GM23338 (cell line): ENCODE results near the gene GCDH. TPM values are rescaled to one million over a fixed set of nuclear protein-coding genes. Genes with fewer than 3 reads are reported as not detected.

ENCODE experiments used
- ATAC-seq: fragments of 200-7000 bp; cut with Tn5 transposase; 3 replicates; pipeline ENCODE4 v1.9.1; 2020
- DNase-seq: peaks from one replicate; pipeline ENCODE4 v3.0.0-alpha.2; 2015; ENCODE audit warnings: low spot score
- H2AFZ ChIP-seq: fragments of 200-600 bp; sonication (generic); 2 replicates; pipeline ENCODE4 v1.8.0; 2016; ENCODE audit warnings: antibody characterized with exemption, mild to moderate bottlenecking, moderate library complexity
- H3F3A ChIP-seq: fragments of 200-600 bp; sonication (generic); replicated peaks from 2 replicates; pipeline ENCODE4 v1.8.0; 2017; ENCODE audit warnings: antibody characterized with exemption, mixed run types, low read depth
- H3K27ac ChIP-seq: fragments of 200-600 bp; sonication (generic); 2 replicates; pipeline ENCODE4 v1.6.1; 2016; ENCODE audit warnings: low read depth
- H3K27me3 ChIP-seq: fragments of 200-600 bp; sonication (generic); 2 replicates; pipeline ENCODE4 v1.8.0; 2016; ENCODE audit warnings: mild to moderate bottlenecking, mixed run types, moderate library complexity; ENCODE audit not compliant: insufficient read depth
- H3K36me3 ChIP-seq: fragments of 200-600 bp; sonication (generic); 2 replicates; pipeline ENCODE4 v1.8.0; 2016; ENCODE audit warnings: mild to moderate bottlenecking; ENCODE audit not compliant: insufficient read depth
- H3K4me1 ChIP-seq: fragments of 200-600 bp; sonication (generic); 2 replicates; pipeline ENCODE4 v1.8.0; 2016; ENCODE audit warnings: mild to moderate bottlenecking, moderate library complexity; ENCODE audit not compliant: insufficient read depth
- H3K4me2 ChIP-seq: fragments of 200-600 bp; sonication (generic); 2 replicates; pipeline ENCODE4 v1.7.1; 2017; ENCODE audit warnings: mixed run types
- H3K4me3 ChIP-seq: fragments of 200-600 bp; sonication (generic); 2 replicates; pipeline ENCODE4 v1.6.1; 2016; ENCODE audit warnings: mixed run types
- H3K79me2 ChIP-seq: fragments of 200-600 bp; sonication (generic); replicated peaks from 2 replicates; pipeline ENCODE4 v1.8.0; 2017; ENCODE audit warnings: mild to moderate bottlenecking; ENCODE audit not compliant: insufficient read depth
- H3K9me2 ChIP-seq: fragments of 200-600 bp; sonication (generic); 2 replicates; pipeline ENCODE4 v1.8.0; 2017; ENCODE audit not compliant: insufficient read depth
- H4K20me1 ChIP-seq: fragments of 200-600 bp; sonication (generic); replicated peaks from 2 replicates; pipeline ENCODE4 v1.8.0; 2017; ENCODE audit warnings: mild to moderate bottlenecking; ENCODE audit not compliant: insufficient read depth
- H3K27ac Mint-ChIP-seq: 2 replicates; pipeline ENCODE4 v1.8.0; 2020; ENCODE audit warnings: inconsistent platforms, mild to moderate bottlenecking, moderate library complexity, mixed read lengths
- H3K27me3 Mint-ChIP-seq: 3 replicates; pipeline ENCODE4 v1.8.0; 2022; ENCODE audit warnings: low read depth, mild to moderate bottlenecking, moderate library complexity, mixed read lengths, inconsistent platforms; ENCODE audit not compliant: insufficient read depth, poor library complexity
- H3K36me3 Mint-ChIP-seq: 3 replicates; pipeline ENCODE4 v1.8.0; 2021; ENCODE audit warnings: low read depth, mild to moderate bottlenecking, inconsistent platforms, moderate library complexity, mixed read lengths
- H3K4me1 Mint-ChIP-seq: 3 replicates; pipeline ENCODE4 v1.8.0; 2020; ENCODE audit warnings: mild to moderate bottlenecking, inconsistent platforms, mixed read lengths
- H3K4me3 Mint-ChIP-seq: 3 replicates; pipeline ENCODE4 v1.8.0; 2021; ENCODE audit warnings: moderate library complexity, mild to moderate bottlenecking, inconsistent platforms, mixed read lengths
- H3K9me3 Mint-ChIP-seq: 3 replicates; pipeline ENCODE4 v1.8.0; 2020; ENCODE audit warnings: moderate library complexity, mild to moderate bottlenecking, inconsistent platforms, mixed read lengths
- CREB1 ChIP-seq: fragments of 250-450 bp; sonication (Bioruptor Pico); IDR thresholded peaks from 2 replicates; pipeline ENCODE4 v1.5.0; 2020; ENCODE audit warnings: low read depth, mild to moderate bottlenecking, moderate library complexity
- CTCF ChIP-seq, 2 experiments: fragments of 200-600 bp in 1 of 2; sonication (generic) in 1 of 2; conservative IDR thresholded peaks; 2 replicates each; pipeline versions ENCODE4 v1.5.1 to v1.6.1; 2016 to 2017; ENCODE audit warnings: antibody characterized with exemption in 2 of 2, low read depth in 2 of 2, mild to moderate bottlenecking in 2 of 2, moderate library complexity in 1 of 2
- JUNB ChIP-seq: IDR thresholded peaks from one replicate; pipeline ENCODE4 v1.6.1; 2016; ENCODE audit warnings: antibody characterized with exemption; ENCODE audit not compliant: unreplicated experiment
- POLR2AphosphoS5 ChIP-seq: IDR thresholded peaks from 2 replicates; pipeline ENCODE4 v1.6.1; 2016; ENCODE audit warnings: antibody characterized with exemption, low read depth
- REST ChIP-seq: IDR thresholded peaks from one replicate; pipeline ENCODE4 v1.6.1; 2018; ENCODE audit warnings: antibody characterized with exemption; ENCODE audit not compliant: unreplicated experiment
- ZNF462 ChIP-seq: fragments of 250-450 bp; sonication (Bioruptor Pico); IDR thresholded peaks from 2 replicates; pipeline ENCODE4 v1.5.0; 2020; ENCODE audit warnings: mild to moderate bottlenecking, moderate library complexity
- polyA plus RNA-seq: library from polyadenylated mRNA; unstranded; fragments of >200 nt; fragmentation: Nextera tagmentation; extraction: Ambion mirVana; gene quantifications from 2 replicates; pipeline ENCODE4 v1.2.1, GENCODE V29; 2016
- total RNA-seq: library from RNA; depleted of rRNA; stranded (reverse); fragments of >200 nt; shearing (Covaris generic); gene quantifications from 2 replicates; pipeline ENCODE4 v1.2.3, GENCODE V29; 2014

GCDH gene
- total and polyA plus RNA-seq, 2 experiments from 2014 or later, result 54.1 to 99.8 TPM

DNA sequence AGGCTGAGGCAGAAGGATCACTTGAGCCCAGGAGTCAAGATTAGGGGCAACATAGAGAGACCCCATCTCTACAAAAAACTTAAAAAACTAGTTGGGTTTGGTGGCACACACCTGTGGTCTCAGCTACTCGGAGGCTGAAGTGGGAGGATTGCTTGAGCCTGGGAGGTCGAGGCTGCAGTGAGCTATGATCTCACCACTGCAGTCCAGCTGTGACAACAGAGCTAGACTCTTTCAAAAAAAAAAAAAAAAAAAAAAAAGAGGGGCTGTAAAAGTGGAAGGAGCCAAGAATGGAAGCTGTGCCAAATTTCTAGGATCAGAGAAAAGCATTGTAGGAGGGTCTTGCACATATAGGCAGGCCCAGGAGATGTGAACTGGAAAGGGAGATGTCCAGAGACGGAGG is 19.3 kb upstream of the GCDH start (continued):
- TF ChIP-seq REST (no peak), ZNF462 (CRISPR knock-in tag) (no peak)

DNA sequence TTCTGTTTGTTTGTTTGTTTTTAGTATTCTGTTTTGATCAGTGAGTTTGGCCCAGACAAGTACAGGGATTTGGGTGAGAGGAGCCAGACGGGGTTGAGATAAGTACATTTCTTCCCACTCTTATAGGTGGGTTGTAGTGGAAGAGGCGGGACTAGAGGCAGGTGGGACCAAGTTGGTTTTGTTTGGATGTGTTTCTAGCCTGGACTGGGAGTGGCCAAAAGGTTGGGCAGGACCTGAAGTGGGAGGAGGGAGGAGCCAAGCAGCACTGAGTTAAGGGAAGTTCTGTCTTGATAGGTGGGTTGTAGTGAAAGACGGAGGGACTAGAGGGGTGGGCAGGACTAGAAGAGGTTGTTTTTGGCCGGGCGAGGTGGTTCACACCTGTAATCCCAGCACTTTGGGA is 18.7 kb upstream of the GCDH start:
- Histone ChIP-seq H3K27me3 (no peaks in the 10 kb centered on the region), H4K20me1 (no peaks in the 10 kb centered on the region; the same call in 1 of the 2 replicates), H2AFZ (no peak overlapping the region), H3K4me3 (no peak overlapping the region), H3K4me2 (no peak overlapping the region), H3K27ac (no peak overlapping the region), H3K4me1 (peaks cover 2% of the 10 kb centered on the region; the same call in 1 of the 2 replicates), H3K36me3 (no peaks in the 10 kb centered on the region), H3K9me2 (no peaks in the 10 kb centered on the region), H3F3A (peaks cover 14% of the 10 kb centered on the region), H3K79me2 (no peaks in the 10 kb centered on the region)
- H3K27me3 Mint-ChIP-seq, result peaks cover 8% of the 10 kb centered on the region
- no peak overlapping the region for H3K27ac Mint-ChIP-seq
- peaks cover 53% of the 10 kb centered on the region for H3K36me3 Mint-ChIP-seq
- peaks cover under 1% of the 10 kb centered on the region for H3K4me1 Mint-ChIP-seq
- no peak overlapping the region for H3K4me3 Mint-ChIP-seq
- H3K9me3 Mint-ChIP-seq, result peaks cover 13% of the 10 kb centered on the region
- ATAC-seq (no peak), DNase-seq (peak; percentile 54)
- TF ChIP-seq POLR2AphosphoS5 (no peak), JUNB (no peak), CTCF (conservative IDR thresholded peaks at IDR 0.05; ENCODE audit: low read depth in 2 of 2) (no peak), CREB1 (no peak)
